ENCODE measurements around the gene SPTB.

The SPTB gene

GRCh38 chr14:64734990-64735389 lies 144.7 kb downstream of the SPTB start:
- FAIRE-seq: no peak
- TF ChIP-seq POLR2A (IDR thresholded peaks at IDR 0.05; ENCODE audit: low read depth, low read length) (no peak), SPI1 (IDR thresholded peaks at IDR 0.05; ENCODE audit: low read depth, low read length) (no peak), PAX5 (IDR thresholded peaks at IDR 0.05; ENCODE audit: insufficient read depth, low read length, severe bottlenecking) (no peak), POU2F2 (IDR thresholded peaks at IDR 0.05; ENCODE audit: low read depth, low read length) (no peak), TAF1 (IDR thresholded peaks at IDR 0.05; ENCODE audit: low read depth, low read length) (no peak), POLR2AphosphoS5 (IDR thresholded peaks at IDR 0.05; ENCODE audit: low read depth, low read length) (no peak)

GRCh38 chr14:64733899-64734298 lies 145.8 kb downstream of the SPTB start:
- no peak for DNase-seq (ENCODE audit: insufficient read length, low spot score)
- FAIRE-seq: no peak

More at GRCh38 chr14:64734990-64735389, 144.7 kb downstream of the SPTB start:
- no peak for DNase-seq (ENCODE audit: insufficient read length, low spot score)

GRCh38 chr14:64733321-64733720 lies 146.4 kb downstream of the SPTB start:
- TF ChIP-seq POLR2AphosphoS5 (IDR thresholded peaks at IDR 0.05; ENCODE audit: low read depth, low read length) (no peak), SPI1 (IDR thresholded peaks at IDR 0.05; ENCODE audit: low read depth, low read length) (no peak), PAX5 (IDR thresholded peaks at IDR 0.05; ENCODE audit: insufficient read depth, low read length, severe bottlenecking) (no peak), POLR2A (IDR thresholded peaks at IDR 0.05; ENCODE audit: low read depth, low read length) (no peak), POU2F2 (IDR thresholded peaks at IDR 0.05; ENCODE audit: low read depth, low read length) (no peak), TAF1 (IDR thresholded peaks at IDR 0.05; ENCODE audit: low read depth, low read length) (no peak)
- FAIRE-seq: no peak
- no peak for DNase-seq (ENCODE audit: insufficient read length, low spot score)

More at GRCh38 chr14:64733899-64734298, 145.8 kb downstream of the SPTB start:
- TF ChIP-seq POLR2AphosphoS5 (IDR thresholded peaks at IDR 0.05; ENCODE audit: low read depth, low read length): no peak
- no peak for TF ChIP-seq SPI1 (IDR thresholded peaks at IDR 0.05; ENCODE audit: low read depth, low read length)
- no peak for TF ChIP-seq POU2F2 (IDR thresholded peaks at IDR 0.05; ENCODE audit: low read depth, low read length)

- DNase-seq (ENCODE audit: insufficient read length, low spot score): no peak
- no peak for FAIRE-seq
- TF ChIP-seq POLR2A (IDR thresholded peaks at IDR 0.05; ENCODE audit: low read depth, low read length): no peak
- TF ChIP-seq POU2F2 (IDR thresholded peaks at IDR 0.05; ENCODE audit: low read depth, low read length): no peak
- no peak for TF ChIP-seq TAF1 (IDR thresholded peaks at IDR 0.05; ENCODE audit: low read depth, low read length)
- no peak for TF ChIP-seq PAX5 (IDR thresholded peaks at IDR 0.05; ENCODE audit: insufficient read depth, low read length, severe bottlenecking)
- TF ChIP-seq SPI1 (IDR thresholded peaks at IDR 0.05; ENCODE audit: low read depth, low read length): no peak
- TF ChIP-seq POLR2AphosphoS5 (IDR thresholded peaks at IDR 0.05; ENCODE audit: low read depth, low read length): no peak
These were observed 147.1 kb downstream of the SPTB start for GRCh38 chr14:64732536-64733120.

- DNase-seq (ENCODE audit: insufficient read length, low spot score) (no peak), FAIRE-seq (no peak)
- TF ChIP-seq PAX5 (IDR thresholded peaks at IDR 0.05; ENCODE audit: insufficient read depth, low read length, severe bottlenecking) (no peak), TAF1 (IDR thresholded peaks at IDR 0.05; ENCODE audit: low read depth, low read length) (no peak), POLR2AphosphoS5 (IDR thresholded peaks at IDR 0.05; ENCODE audit: low read depth, low read length) (no peak), POLR2A (IDR thresholded peaks at IDR 0.05; ENCODE audit: low read depth, low read length) (no peak), SPI1 (IDR thresholded peaks at IDR 0.05; ENCODE audit: low read depth, low read length) (no peak), POU2F2 (IDR thresholded peaks at IDR 0.05; ENCODE audit: low read depth, low read length) (no peak)
These were observed 147.6 kb downstream of the SPTB start for GRCh38 chr14:64732066-64732465.

- no peak for FAIRE-seq
- TF ChIP-seq POU2F2 (IDR thresholded peaks at IDR 0.05; ENCODE audit: low read depth, low read length): no peak
These were observed 148.5 kb downstream of the SPTB start for GRCh38 chr14:64731141-64731581.

GRCh38 chr14:64730681-64731080 lies 149.0 kb downstream of the SPTB start:
- FAIRE-seq: no peak
- no peak for TF ChIP-seq PAX5 (IDR thresholded peaks at IDR 0.05; ENCODE audit: insufficient read depth, low read length, severe bottlenecking)
- TF ChIP-seq POU2F2 (IDR thresholded peaks at IDR 0.05; ENCODE audit: low read depth, low read length): no peak
- no peak for TF ChIP-seq TAF1 (IDR thresholded peaks at IDR 0.05; ENCODE audit: low read depth, low read length)
- TF ChIP-seq POLR2A (IDR thresholded peaks at IDR 0.05; ENCODE audit: low read depth, low read length): no peak
- no peak for TF ChIP-seq POLR2AphosphoS5 (IDR thresholded peaks at IDR 0.05; ENCODE audit: low read depth, low read length)
- TF ChIP-seq SPI1 (IDR thresholded peaks at IDR 0.05; ENCODE audit: low read depth, low read length): no peak

More at GRCh38 chr14:64731141-64731581, 148.5 kb downstream of the SPTB start:
- no peak for DNase-seq (ENCODE audit: insufficient read length, low spot score)

GRCh38 chr14:64730061-64730440 lies 149.7 kb downstream of the SPTB start:
- TF ChIP-seq POLR2AphosphoS5 (IDR thresholded peaks at IDR 0.05; ENCODE audit: low read depth, low read length): no peak
- no peak for TF ChIP-seq TAF1 (IDR thresholded peaks at IDR 0.05; ENCODE audit: low read depth, low read length)
- TF ChIP-seq PAX5 (IDR thresholded peaks at IDR 0.05; ENCODE audit: insufficient read depth, low read length, severe bottlenecking): no peak
- no peak for TF ChIP-seq SPI1 (IDR thresholded peaks at IDR 0.05; ENCODE audit: low read depth, low read length)
- TF ChIP-seq POU2F2 (IDR thresholded peaks at IDR 0.05; ENCODE audit: low read depth, low read length): no peak
- no peak for TF ChIP-seq POLR2A (IDR thresholded peaks at IDR 0.05; ENCODE audit: low read depth, low read length)
- DNase-seq (ENCODE audit: insufficient read length, low spot score) (no peak), FAIRE-seq (no peak)

More at GRCh38 chr14:64730681-64731080, 149.0 kb downstream of the SPTB start:
- DNase-seq (ENCODE audit: insufficient read length, low spot score): no peak

- TF ChIP-seq TAF1 (IDR thresholded peaks at IDR 0.05; ENCODE audit: low read depth, low read length): no peak
- TF ChIP-seq POU2F2 (IDR thresholded peaks at IDR 0.05; ENCODE audit: low read depth, low read length): no peak
- TF ChIP-seq SPI1 (IDR thresholded peaks at IDR 0.05; ENCODE audit: low read depth, low read length): no peak
- no peak for TF ChIP-seq POLR2A (IDR thresholded peaks at IDR 0.05; ENCODE audit: low read depth, low read length)
- no peak for TF ChIP-seq PAX5 (IDR thresholded peaks at IDR 0.05; ENCODE audit: insufficient read depth, low read length, severe bottlenecking)
- TF ChIP-seq POLR2AphosphoS5 (IDR thresholded peaks at IDR 0.05; ENCODE audit: low read depth, low read length): no peak
- DNase-seq (ENCODE audit: insufficient read length, low spot score): no peak
- FAIRE-seq: no peak
These were observed 150.2 kb downstream of the SPTB start for GRCh38 chr14:64729386-64730060.

- DNase-seq (ENCODE audit: insufficient read length, low spot score): no peak
- TF ChIP-seq POU2F2 (IDR thresholded peaks at IDR 0.05; ENCODE audit: low read depth, low read length) (no peak), TAF1 (IDR thresholded peaks at IDR 0.05; ENCODE audit: low read depth, low read length) (no peak), POLR2A (IDR thresholded peaks at IDR 0.05; ENCODE audit: low read depth, low read length) (no peak), PAX5 (IDR thresholded peaks at IDR 0.05; ENCODE audit: insufficient read depth, low read length, severe bottlenecking) (no peak), POLR2AphosphoS5 (IDR thresholded peaks at IDR 0.05; ENCODE audit: low read depth, low read length) (no peak), SPI1 (IDR thresholded peaks at IDR 0.05; ENCODE audit: low read depth, low read length) (no peak)
- FAIRE-seq: no peak
These were observed 150.9 kb downstream of the SPTB start for GRCh38 chr14:64728856-64729255.
